Measurements from ENCODE around the gene NTM.

Gene NTM

DNA sequence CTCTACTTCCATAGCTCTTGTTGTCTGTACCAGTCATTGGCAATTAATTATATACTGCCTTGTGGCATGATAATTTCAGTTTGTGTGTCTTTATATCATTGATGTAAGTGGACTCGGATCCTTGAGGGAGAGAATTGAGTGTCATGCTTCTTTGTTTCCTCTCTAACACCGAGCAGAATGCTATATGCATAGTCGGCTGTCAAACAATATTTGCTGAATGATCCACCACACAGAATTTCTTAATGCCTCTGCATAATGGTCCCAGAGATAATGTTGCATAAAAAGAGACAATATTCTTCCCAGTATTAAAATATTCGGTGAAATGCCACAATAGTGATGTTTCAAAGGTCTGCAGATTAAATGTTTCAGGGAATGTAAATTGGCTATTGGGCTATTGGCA lies 664.8 kb downstream of the NTM start:
- Histone ChIP-seq H2AFZ (ENCODE audit: low read length) (no peak overlapping the region), H3K18ac (ENCODE audit: low read length) (no peak overlapping the region), H3K9ac (ENCODE audit: low read depth, low read length, poor library complexity) (no peak overlapping the region), H4K8ac (ENCODE audit: low read depth, low read length) (no peak overlapping the region), H3K27ac (replicated peaks; ENCODE audit: low read length) (no peak overlapping the region), H3K4me1 (ENCODE audit: control insufficient read depth in 2 of 2, insufficient read depth in 1 of 2, low read depth in 1 of 2, low read length in 2 of 2) (peaks cover 0 to 3% of the 10 kb centered on the region in 2 donors), H3K36me3 (replicated peaks in 1 of 2; ENCODE audit: control insufficient read depth in 2 of 2, insufficient read depth in 2 of 2, low read length in 2 of 2) (no peaks in the 10 kb centered on the region), H3K4me3 (ENCODE audit: low read length in 2 of 2) (no peak overlapping the region), H2BK15ac (ENCODE audit: low read length) (no peak overlapping the region), H2BK5ac (ENCODE audit: low read length) (no peak overlapping the region), H3K9me3 (replicated peaks in 1 of 2; ENCODE audit: control insufficient read depth in 2 of 2, insufficient read depth in 1 of 2, low read depth in 1 of 2, low read length in 2 of 2) (no peaks in the 10 kb centered on the region), H3K23ac (ENCODE audit: low read depth, low read length, poor library complexity) (no peak overlapping the region), H4K91ac (ENCODE audit: low read depth, low read length, poor library complexity) (no peak overlapping the region), H2BK120ac (ENCODE audit: low read depth, low read length) (no peak overlapping the region), H3K14ac (ENCODE audit: low read length) (no peak overlapping the region), H3K79me1 (ENCODE audit: low read depth, low read length) (no peaks in the 10 kb centered on the region), H2AK5ac (ENCODE audit: low read depth, low read length) (no peak overlapping the region), H3K27me3 (ENCODE audit: control insufficient read depth in 3 of 3, insufficient read depth in 3 of 3, low read depth in 1 of 3, low read length in 3 of 3) (no peaks in the 10 kb centered on the region), H3K4me2 (ENCODE audit: insufficient read depth, low read length, poor library complexity, severe bottlenecking) (no peak overlapping the region), H2BK12ac (ENCODE audit: low read length) (no peak overlapping the region), H3K4ac (ENCODE audit: low read length) (no peak overlapping the region)
- WGBS, 2 donors (ENCODE audit: extremely low coverage in 2 of 2, insufficient read length in 2 of 2, insufficient replicate concordance in 1 of 2), result no CpG with 5 or more reads among the region's 4 CpGs
- DNase-seq (ENCODE audit: low spot score), result no peak

DNA sequence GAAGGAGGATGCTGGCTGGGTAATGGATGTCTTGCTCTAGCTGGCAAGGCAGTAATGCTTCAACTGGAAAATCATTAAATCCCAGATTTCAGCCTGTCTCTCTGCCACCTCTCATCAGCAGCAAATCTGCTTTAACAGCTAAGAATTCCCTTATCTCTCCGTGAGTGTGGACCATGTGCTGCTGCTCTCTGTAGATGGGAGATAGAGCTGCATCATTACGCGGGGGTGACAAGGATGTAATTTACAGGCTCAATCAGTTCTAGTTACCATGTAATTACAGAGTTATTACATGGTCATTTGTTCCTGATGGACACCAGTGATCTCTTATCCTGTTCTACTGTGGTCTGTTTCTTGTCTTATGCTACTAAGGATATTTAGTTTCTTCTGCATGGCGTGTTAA lies 665.4 kb downstream of the NTM start:
- Histone ChIP-seq H3K9ac (ENCODE audit: low read depth, low read length, poor library complexity) (no peak overlapping the region), H2BK120ac (ENCODE audit: low read depth, low read length) (no peak overlapping the region), H4K91ac (ENCODE audit: low read depth, low read length, poor library complexity) (no peak overlapping the region), H3K23ac (ENCODE audit: low read depth, low read length, poor library complexity) (no peak overlapping the region), H3K4me2 (ENCODE audit: insufficient read depth, low read length, poor library complexity, severe bottlenecking) (no peak overlapping the region), H3K4me3 (ENCODE audit: low read length in 2 of 2) (no peak overlapping the region), H2AFZ (ENCODE audit: low read length) (no peak overlapping the region), H2BK5ac (ENCODE audit: low read length) (no peak overlapping the region), H3K9me3 (replicated peaks in 1 of 2; ENCODE audit: control insufficient read depth in 2 of 2, insufficient read depth in 1 of 2, low read depth in 1 of 2, low read length in 2 of 2) (no peaks in the 10 kb centered on the region), H3K4me1 (ENCODE audit: control insufficient read depth in 2 of 2, insufficient read depth in 1 of 2, low read depth in 1 of 2, low read length in 2 of 2) (peaks cover 0 to 3% of the 10 kb centered on the region in 2 donors), H3K4ac (ENCODE audit: low read length) (no peak overlapping the region), H4K8ac (ENCODE audit: low read depth, low read length) (no peak overlapping the region), H3K27ac (replicated peaks; ENCODE audit: low read length) (no peak overlapping the region), H3K18ac (ENCODE audit: low read length) (no peak overlapping the region), H3K27me3 (ENCODE audit: control insufficient read depth in 3 of 3, insufficient read depth in 3 of 3, low read depth in 1 of 3, low read length in 3 of 3) (no peaks in the 10 kb centered on the region), H3K14ac (ENCODE audit: low read length) (no peak overlapping the region), H2BK12ac (ENCODE audit: low read length) (no peak overlapping the region), H3K79me1 (ENCODE audit: low read depth, low read length) (no peaks in the 10 kb centered on the region), H2BK15ac (ENCODE audit: low read length) (no peak overlapping the region), H3K36me3 (replicated peaks in 1 of 2; ENCODE audit: control insufficient read depth in 2 of 2, insufficient read depth in 2 of 2, low read length in 2 of 2) (no peaks in the 10 kb centered on the region), H2AK5ac (ENCODE audit: low read depth, low read length) (no peak overlapping the region)
- no peak for DNase-seq (ENCODE audit: low spot score)
- WGBS, 2 donors (ENCODE audit: extremely low coverage in 2 of 2, insufficient read length in 2 of 2, insufficient replicate concordance in 1 of 2), result no CpG with 5 or more reads among the region's 4 CpGs

DNA sequence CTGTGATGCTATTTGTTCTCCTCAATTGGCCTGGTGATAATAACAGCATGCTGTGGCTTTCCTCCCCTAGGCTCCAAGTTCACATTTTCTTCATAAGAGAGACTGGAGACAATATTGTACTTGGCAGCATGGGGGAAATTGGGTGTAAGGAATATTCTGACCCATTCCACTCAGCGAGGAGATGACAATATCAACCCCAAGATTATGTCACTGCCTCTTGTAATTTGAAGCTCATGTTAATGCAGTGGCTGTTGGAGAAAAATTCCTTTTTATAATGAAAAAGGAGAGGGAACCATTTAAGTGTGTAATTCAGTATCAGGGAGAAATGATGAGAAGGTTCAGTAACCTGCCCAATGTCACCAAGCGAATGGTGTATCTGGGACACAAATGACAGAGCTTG lies 665.8 kb downstream of the NTM start:
- WGBS, 2 donors (ENCODE audit: extremely low coverage in 2 of 2, insufficient read length in 2 of 2, insufficient replicate concordance in 1 of 2), result no CpG with 5 or more reads among the region's 2 CpGs
- no peak overlapping the region for H2BK12ac ChIP-seq (ENCODE audit: low read length)
- H2AK5ac ChIP-seq (ENCODE audit: low read depth, low read length), result no peak overlapping the region
- H3K27ac ChIP-seq (replicated peaks; ENCODE audit: low read length), result no peak overlapping the region
- no peak overlapping the region for H3K4me2 ChIP-seq (ENCODE audit: insufficient read depth, low read length, poor library complexity, severe bottlenecking)
- H2BK5ac ChIP-seq (ENCODE audit: low read length), result no peak overlapping the region
- H3K4me1 ChIP-seq (ENCODE audit: control insufficient read depth in 2 of 2, insufficient read depth in 1 of 2, low read depth in 1 of 2, low read length in 2 of 2), result peaks cover 0 to 3% of the 10 kb centered on the region in 2 donors
- no peak overlapping the region for H4K91ac ChIP-seq (ENCODE audit: low read depth, low read length, poor library complexity)
- no peak overlapping the region for H3K4ac ChIP-seq (ENCODE audit: low read length)
- no peak for DNase-seq (ENCODE audit: low spot score)
- no peak overlapping the region for H3K14ac ChIP-seq (ENCODE audit: low read length)
- no peak overlapping the region for H3K4me3 ChIP-seq (ENCODE audit: low read length in 2 of 2)
- H4K8ac ChIP-seq (ENCODE audit: low read depth, low read length), result no peak overlapping the region
- H3K36me3 ChIP-seq (replicated peaks in 1 of 2; ENCODE audit: control insufficient read depth in 2 of 2, insufficient read depth in 2 of 2, low read length in 2 of 2), result no peaks in the 10 kb centered on the region
- no peak overlapping the region for H2AFZ ChIP-seq (ENCODE audit: low read length)
- H3K18ac ChIP-seq (ENCODE audit: low read length), result no peak overlapping the region
- no peak overlapping the region for H3K23ac ChIP-seq (ENCODE audit: low read depth, low read length, poor library complexity)
- H2BK120ac ChIP-seq (ENCODE audit: low read depth, low read length), result no peak overlapping the region
- H3K79me1 ChIP-seq (ENCODE audit: low read depth, low read length), result no peaks in the 10 kb centered on the region
- no peak overlapping the region for H3K9ac ChIP-seq (ENCODE audit: low read depth, low read length, poor library complexity)
- no peaks in the 10 kb centered on the region for H3K9me3 ChIP-seq (replicated peaks in 1 of 2; ENCODE audit: control insufficient read depth in 2 of 2, insufficient read depth in 1 of 2, low read depth in 1 of 2, low read length in 2 of 2)
- no peaks in the 10 kb centered on the region for H3K27me3 ChIP-seq (ENCODE audit: control insufficient read depth in 3 of 3, insufficient read depth in 3 of 3, low read depth in 1 of 3, low read length in 3 of 3)
- H2BK15ac ChIP-seq (ENCODE audit: low read length), result no peak overlapping the region

DNA sequence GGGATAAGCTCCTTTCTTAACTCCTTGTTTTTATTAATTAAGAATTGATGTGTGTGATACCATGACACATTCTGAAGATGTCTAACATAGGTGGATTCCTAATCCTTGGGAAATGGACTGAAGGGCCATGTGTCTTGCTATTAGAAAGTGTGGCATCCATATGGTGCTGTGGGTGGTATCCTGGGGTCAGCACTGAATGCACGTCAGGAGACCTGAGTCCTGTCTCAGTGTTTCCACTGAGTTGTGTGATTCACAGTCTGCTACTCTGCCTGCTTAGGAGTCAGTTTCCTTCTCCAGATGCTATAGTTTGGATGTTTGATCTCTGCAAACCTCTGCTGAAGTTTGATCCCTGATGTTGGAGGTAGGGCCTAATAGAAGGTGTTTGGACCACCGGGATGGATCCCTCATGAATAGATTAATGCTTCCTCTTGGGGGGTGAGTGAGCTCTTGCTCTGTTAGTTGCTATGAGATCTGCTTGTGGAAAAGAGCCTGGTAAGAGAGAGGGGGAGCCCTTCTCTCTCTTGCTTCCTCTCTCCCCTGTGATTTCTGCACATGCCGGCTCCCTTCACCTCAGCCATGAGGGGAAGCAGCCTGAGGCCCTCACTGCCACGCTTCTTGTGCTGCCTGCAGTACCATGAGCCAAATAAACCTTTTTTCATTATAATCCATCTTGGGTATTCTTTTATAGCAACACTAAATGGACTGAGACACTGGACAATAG lies 666.5 kb downstream of the NTM start:
- H3K36me3 ChIP-seq (replicated peaks in 1 of 2; ENCODE audit: control insufficient read depth in 2 of 2, insufficient read depth in 2 of 2, low read length in 2 of 2), result no peaks in the 10 kb centered on the region
- H2BK120ac ChIP-seq (ENCODE audit: low read depth, low read length), result no peak overlapping the region
- H2BK12ac ChIP-seq (ENCODE audit: low read length), result no peak overlapping the region
- no peaks in the 10 kb centered on the region for H3K27me3 ChIP-seq (ENCODE audit: control insufficient read depth in 3 of 3, insufficient read depth in 3 of 3, low read depth in 1 of 3, low read length in 3 of 3)
- H4K91ac ChIP-seq (ENCODE audit: low read depth, low read length, poor library complexity), result no peak overlapping the region
- H3K23ac ChIP-seq (ENCODE audit: low read depth, low read length, poor library complexity), result no peak overlapping the region
- no peak overlapping the region for H3K14ac ChIP-seq (ENCODE audit: low read length)
- H4K8ac ChIP-seq (ENCODE audit: low read depth, low read length), result no peak overlapping the region
- H3K4me2 ChIP-seq (ENCODE audit: insufficient read depth, low read length, poor library complexity, severe bottlenecking), result no peak overlapping the region
- H3K4me3 ChIP-seq (ENCODE audit: low read length in 2 of 2), result no peak overlapping the region
- no peak overlapping the region for H2BK15ac ChIP-seq (ENCODE audit: low read length)
- no peak overlapping the region for H3K9ac ChIP-seq (ENCODE audit: low read depth, low read length, poor library complexity)
- no peak overlapping the region for H3K27ac ChIP-seq (replicated peaks; ENCODE audit: low read length)
- no peak overlapping the region for H3K18ac ChIP-seq (ENCODE audit: low read length)
- no peak overlapping the region for H2AK5ac ChIP-seq (ENCODE audit: low read depth, low read length)
- no peak for DNase-seq (ENCODE audit: low spot score)
- no peak overlapping the region for H3K4ac ChIP-seq (ENCODE audit: low read length)
- peaks cover 0 to 5% of the 10 kb centered on the region in 2 donors for H3K4me1 ChIP-seq (ENCODE audit: control insufficient read depth in 2 of 2, insufficient read depth in 1 of 2, low read depth in 1 of 2, low read length in 2 of 2)
- no peaks in the 10 kb centered on the region for H3K79me1 ChIP-seq (ENCODE audit: low read depth, low read length)
- H2AFZ ChIP-seq (ENCODE audit: low read length), result no peak overlapping the region
- WGBS, 2 donors (ENCODE audit: extremely low coverage in 2 of 2, insufficient read length in 2 of 2, insufficient replicate concordance in 1 of 2), result no CpG with 5 or more reads among the region's 4 CpGs
- H2BK5ac ChIP-seq (ENCODE audit: low read length), result no peak overlapping the region
- H3K9me3 ChIP-seq (replicated peaks in 1 of 2; ENCODE audit: control insufficient read depth in 2 of 2, insufficient read depth in 1 of 2, low read depth in 1 of 2, low read length in 2 of 2), result no peaks in the 10 kb centered on the region

Measured in neuronal stem cell (in vitro differentiated cells).